Middle frontal gyrus (tissue), 1 donor: ENCODE measurements around the gene WFS1.

Source experiments
- DNase-seq: peaks from one replicate; pipeline ENCODE4 v3.0.0-alpha.2; 2015; ENCODE audit warnings: low spot score; ENCODE audit errors: extremely low spot score

The WFS1 gene

DNA sequence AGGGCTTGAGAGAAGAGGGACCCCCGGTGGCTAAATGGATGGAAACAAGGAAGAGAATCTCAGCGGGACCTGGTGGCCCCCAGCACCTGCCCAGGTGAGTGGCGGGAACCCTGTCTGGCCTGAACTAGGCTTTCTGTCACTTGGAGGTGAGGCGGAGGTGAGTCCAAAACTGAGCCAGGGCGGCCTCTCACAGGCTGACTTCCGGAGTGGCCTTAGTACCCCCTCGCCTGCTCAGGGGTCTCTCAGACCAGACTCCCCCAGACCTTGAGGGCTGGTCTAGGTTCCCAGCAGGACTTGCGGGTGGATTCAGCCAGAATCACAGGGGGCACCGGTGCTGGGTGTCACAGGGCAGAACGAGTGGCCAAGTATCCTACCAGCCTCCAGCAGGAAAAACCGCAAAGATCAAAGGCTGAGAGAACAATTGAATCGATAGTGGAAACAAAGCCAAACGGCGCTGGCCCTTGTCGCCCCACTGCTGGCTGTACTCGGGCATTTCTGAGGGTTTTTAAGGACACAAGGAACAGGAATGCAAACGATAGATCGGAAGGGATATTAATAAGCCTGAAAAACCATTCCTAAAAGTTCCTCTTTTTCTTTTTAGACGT lies 67.8 kb downstream of the WFS1 start:
- no peak for DNase-seq

DNA sequence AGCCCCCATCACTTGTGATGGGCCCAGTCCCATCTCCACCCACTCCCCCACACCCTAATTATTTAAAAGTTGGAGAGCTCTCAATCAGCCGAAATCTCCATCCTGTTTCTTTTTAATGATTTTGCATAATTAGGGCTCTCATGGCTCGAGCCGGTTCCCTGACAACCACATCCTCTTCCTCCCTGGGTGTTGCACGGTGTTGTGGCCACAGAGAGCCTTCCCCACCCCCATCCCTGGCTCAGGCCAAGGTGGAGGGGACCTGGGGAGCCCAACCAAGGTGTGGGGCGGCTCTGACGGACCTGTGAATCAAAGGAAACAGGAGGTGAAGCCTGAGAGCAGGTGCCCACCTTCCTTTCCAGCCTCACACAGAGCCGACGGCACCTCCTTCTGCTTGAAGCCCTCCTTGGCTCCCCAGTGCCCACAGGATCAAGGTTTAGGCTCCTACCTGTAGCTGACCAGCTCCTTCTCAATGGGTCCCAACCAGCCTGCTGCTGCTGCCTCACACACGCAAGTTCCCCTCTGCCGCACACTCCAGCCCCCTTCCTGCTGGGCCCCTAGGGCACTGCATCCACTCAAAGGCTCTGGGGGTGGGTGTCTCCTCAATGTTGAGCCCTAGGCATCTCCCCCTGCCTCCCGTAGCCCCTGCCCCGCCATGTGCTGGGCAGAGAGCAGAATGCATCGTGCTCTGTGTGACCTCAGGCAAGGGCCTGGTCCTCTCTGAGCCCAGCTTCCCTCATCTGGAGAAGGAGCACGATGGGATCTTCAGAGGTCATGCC lies 68.7 kb downstream of the WFS1 start:
- no peak for DNase-seq

DNA sequence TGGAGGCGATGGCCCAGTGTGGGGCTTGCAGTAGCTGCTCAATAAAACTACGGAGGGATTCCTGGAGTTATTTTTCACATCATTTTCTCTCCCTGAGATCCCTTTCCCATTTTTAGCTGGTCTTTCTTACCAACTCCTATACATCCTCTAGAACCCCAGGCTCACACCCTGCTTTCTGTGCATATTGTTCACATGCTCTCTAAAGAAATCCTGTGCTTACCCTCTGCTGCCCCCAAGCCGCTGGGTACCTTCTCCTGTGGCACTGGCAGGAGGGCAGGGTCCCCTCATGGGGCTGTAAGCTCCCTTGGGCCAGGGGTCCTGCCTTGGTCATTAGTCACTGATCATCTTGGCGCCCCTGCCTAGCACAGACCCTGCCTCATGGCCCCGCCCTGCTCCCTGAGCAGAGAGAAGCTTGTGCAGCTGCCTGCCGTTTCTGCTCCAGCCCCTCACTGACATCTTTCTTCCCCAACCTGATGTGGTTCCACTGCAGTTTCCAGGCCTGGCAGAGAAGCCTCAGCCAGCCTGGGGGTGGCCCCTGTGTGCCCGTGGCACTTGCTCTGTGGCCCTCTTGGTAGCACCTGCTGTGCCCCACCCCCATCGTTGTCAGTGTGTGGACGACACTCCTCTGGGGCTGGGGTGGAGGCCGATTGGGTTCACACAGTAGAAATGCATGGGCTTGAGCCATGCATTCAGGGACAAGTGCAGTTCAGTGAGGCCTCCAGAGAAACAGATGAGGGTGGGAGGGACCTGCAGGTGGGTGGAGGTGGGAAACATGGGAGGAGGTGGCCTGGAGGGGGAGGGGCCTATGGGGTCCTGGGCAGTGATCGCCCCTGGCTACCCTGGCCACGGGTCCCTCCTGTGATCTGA lies 69.5 kb downstream of the WFS1 start:
- no peak for DNase-seq

DNA sequence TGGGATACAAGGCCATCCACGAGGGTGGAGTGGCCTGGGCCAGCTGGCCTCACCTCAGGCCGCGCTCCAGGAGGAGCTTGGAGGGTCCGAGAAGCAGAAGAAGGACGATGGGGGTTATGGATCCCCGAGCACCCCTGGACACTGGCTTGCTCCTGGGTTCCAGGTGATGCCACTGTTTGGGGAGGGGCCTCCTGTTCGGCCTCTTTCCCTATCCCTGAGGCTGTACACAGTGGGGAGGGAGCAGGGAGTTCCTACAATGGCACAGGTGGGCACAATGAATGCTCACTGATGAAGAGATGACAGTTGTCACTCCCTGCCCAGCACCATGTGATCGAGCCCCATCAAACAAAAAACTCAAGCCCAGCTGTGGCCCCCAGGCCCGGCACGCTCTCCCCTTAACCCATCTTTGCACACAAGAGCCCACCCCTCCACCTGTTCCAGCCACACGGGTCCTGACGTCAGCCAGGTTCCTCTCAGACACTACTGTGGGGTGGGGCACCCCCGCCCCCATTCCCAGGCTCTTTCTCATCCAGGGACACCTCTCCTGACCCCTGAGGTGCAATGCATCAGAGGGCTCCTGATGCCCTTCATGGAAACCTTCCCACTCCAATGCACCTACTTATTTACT lies 70.3 kb downstream of the WFS1 start:
- no peak for DNase-seq

DNA sequence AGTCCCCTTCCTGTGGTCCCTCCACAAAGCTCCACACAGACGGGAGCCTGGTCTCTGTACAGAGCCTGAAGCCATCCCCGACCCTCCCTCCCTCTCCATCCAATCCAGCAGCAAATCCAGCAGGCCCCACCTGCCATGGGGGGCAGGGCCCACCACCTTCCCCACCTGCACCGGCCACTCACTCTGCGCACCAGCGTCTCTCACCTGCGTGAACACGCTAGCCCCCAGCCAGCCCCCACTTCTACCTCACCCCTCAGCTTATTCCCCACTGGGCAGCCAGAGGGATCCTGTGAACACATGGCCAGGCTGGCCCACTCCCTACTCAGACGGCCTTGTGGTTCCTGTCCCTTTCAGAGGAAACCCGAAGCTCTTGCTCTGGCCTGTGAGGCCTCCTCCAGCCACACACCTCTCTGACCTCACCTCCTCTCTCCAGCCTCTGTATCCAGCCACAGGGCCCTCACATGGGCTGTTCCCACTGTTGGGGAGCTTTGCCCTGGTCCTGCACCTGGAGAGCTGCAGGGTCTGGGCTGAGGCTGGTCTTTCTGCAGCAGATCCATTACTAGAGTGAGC lies 70.9 kb downstream of the WFS1 start:
- DNase-seq, result no peak

DNA sequence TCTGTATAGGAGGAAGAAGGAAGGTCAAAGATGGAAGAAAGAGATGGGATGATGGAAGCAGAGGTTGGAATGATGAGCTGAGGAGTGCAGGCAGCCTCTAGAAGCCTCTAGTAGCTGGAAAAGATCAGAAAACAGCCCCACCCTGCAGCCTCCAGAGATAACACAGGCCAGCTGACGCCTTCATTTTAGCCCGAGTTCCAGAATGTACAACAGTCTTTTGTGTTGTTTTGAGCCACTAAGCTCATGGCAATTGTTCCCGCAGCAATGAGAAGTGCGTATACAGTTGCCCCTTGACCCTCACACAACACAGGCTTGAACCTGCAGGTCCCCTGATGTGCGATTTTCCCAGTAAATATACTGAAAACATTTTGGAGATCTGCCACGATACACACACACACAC lies 72.0 kb downstream of the WFS1 start:
- DNase-seq, result no peak

DNA sequence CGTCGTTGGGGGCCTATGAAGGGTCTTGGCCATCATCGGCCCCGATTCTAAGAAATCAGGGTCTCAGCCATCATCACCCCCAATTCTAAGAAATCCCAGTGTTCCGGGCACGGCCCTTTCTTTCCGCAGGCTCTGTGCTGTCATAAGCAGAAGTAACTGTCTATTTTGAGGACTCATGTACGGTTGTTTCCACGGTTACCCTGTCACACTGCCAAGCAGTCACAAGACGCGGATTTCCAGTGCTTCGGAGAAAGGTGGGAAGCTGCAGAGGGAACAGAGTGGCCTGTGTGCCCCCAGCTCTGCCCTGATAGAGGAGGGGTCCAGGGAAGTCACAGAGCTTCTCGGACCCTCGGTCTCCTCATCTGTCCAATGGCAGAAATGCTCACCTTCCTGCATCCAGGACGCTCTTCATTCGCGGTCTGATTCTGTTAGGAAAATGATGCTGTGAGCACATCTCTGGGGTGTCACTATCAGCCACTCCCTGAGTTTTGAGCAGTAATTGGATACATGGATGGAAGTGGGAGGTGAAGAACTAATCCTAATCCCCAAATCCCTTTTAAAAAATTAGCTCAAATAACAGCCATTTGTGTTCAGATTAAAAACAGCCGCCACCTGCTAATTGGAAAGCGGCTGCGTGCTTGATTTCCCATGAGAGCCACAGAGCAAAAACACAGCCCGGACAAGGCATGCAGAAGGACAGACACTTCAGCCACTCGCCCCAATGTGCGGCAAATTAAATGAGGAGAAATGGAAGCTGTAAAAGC lies 73.1 kb downstream of the WFS1 start:
- DNase-seq, result no peak

DNA sequence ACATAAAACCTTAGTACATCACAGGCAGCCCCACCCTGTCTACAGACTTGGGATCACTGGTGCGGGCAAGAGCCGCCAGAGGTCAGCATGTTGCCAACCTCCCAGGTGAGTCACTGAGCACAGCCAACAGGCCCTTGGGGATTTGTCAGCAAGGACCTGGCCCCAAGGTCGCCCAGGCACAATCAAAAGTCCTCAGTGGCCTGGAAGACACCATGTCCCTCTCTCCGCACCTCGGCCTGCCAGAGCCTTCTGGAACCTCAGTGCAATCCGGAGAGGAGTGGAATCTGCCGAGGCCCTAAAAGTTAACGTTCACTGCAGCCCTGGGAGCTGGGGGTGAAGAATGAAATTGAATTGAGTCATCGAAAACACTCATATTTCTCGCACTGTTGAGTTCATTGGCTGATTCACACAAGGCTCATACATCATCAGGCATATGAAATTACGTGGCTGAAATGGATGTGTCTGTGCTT lies 74.3 kb downstream of the WFS1 start:
- DNase-seq, result no peak

DNA sequence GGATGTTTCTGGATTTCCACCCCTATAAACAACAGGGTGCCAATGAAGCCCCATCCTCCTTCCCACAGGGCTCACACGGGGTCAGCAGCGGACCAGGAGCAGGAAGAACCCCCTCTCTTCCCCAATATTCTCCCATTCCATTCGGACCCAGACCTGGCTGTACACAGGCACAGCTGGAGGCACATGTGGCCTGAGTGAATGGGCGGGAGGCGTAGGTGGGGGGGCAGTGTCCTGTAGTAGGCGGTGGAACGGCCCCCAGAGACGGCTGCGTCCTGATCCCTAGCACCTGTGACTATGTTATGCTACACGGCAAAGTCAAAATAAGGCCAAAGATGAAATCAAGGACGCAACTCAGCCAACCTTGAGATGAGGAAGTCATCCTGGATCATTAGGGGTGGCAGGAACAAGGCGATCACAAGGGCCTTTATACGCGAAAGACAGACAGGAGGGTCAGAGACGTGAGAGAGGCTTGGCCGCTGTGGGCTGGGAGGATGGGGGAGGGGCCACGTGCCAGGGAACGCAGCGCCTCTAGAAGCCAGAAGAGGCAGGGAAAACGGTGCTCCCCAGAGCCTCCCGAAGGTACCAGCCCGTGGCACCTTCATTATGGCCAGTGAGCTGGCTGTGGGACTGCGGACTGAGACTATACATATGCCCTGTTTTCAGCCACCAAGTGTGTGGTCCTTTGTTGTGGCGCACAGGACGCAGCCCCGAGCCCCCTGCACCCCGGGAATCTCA lies 75.6 kb downstream of the WFS1 start:
- no peak for DNase-seq

DNA sequence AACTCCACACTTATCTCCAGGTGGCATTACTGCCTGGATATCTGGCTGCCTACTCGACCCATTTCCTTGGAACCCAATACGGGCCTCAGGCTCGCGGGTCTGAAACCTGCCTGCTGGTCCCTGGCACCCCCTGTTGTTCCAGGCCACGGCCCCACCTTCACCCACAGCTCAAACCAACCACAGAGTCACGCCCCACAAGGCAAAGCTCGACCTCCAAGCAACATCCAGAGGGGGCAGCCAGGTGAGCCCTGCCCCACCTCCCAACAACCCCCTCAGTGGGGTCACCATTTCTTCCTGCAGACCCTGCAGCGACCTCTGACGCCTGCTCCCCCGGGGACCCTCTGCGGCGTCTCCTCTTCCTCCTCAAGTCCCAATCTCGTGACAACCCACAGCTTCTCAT lies 76.2 kb downstream of the WFS1 start:
- DNase-seq, result no peak

DNA sequence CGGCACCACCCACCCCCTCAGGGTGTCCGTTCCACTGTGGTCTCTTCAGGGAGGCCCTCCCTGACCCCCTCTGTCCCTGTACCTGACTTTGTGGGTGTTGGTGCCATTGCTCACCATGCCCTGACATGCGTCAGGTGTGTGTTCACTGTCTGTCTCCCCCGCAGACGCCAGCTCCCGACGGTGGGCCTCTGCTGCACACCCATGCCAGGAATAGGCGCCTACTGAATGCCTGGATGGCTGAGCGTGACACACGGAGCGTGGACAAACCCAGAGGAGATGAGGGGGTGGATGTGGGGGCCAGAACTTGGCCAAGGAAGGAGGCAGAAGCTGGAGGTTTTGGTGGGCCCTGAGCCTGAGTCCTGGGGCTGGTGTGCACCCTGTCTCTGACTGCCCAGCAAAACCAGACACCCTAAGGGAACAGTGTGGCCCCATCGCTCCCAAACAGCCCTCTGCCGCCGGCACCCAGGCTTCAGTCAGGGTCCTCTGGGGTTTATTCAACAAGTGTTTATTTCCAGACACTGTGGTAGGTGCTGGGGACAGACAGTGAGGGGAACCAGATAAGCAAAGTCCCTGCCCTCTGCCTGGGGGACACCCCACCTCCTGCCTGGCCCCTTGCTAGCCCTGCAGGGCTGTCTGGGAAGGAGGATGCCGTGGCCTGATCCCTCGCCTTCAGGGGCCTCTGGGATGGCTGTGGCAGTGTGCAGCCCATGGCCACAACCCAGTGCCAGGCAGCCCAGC lies 76.9 kb downstream of the WFS1 start:
- DNase-seq, result no peak

DNA sequence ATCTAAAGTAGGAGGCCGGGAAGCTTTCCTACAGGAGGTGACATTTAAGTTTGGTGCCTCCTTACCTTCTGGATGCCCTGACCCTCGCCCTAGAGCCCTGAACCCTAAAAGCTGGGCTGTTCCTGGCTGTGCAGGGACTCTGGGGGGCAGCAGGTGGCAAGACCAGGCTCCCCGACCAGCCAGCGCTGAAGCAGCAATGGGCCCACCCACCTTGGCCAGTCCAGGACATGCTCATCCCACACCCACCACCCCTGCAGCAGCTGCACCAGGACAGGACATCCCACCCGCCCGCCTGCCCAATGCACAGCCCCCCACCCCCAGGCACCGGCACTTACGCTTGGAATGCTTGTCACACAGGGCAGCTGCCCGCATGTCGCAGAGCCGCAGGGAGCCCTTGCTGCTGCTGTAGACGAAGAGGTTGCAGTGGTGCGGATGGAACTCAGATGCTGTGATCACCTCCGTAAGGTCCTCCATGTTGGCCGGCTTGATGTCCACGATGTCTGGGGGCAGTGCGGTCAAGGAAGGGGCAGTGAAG lies 77.9 kb downstream of the WFS1 start:
- DNase-seq, result no peak

DNA sequence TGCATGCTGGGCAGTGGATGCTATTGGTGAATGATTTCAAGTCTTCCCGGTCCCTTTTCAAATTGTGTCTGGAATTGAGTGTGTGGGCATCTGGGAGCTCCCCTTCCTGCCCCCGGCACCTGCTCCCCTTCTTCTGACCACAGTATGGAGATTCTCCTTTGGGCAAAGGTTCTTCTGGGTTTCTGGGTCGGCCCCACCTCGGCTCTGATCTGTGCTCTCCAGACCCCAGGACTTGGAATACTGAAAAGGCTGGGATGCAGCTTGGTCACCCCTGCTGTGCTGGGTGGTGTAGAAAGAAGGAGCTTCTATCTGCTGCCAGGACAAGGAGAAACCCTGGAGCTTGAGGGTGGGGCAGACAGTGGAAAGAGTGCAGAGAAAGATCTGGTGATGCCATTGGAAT lies 78.8 kb downstream of the WFS1 start:
- no peak for DNase-seq

DNA sequence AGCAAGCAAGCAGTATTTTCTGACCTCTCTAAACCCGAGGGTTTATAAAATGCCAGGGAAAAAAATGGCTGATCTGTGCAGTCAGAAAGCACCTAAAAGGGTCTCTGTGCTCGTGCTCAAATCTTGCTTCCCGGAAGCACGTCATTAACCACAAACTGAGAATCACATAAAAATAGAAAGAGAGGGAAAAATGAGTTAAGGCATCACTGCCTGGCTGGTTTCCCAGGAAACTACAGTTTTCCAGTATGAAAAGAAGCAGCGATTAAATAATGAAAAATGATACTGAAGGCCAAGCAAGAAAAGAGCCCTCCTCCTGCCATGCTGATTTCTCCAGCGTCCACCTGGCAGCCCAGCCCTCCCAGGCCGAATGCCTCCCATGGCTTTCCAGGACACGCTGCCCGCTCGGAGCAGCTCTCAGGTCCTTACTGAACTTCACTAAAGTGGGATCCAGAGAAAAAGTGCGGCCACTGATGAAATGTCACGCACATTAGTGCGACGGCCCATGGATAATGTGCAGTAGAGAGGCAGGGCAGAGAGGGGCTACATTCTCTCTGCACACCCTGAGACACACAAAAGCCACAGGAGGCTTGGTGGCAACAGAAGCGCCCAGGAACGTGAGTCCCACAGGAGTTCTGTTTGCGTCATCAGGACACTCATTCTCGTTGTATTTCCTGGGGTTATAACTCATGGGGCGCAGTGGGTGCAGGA lies 80.4 kb downstream of the WFS1 start:
- no peak for DNase-seq

DNA sequence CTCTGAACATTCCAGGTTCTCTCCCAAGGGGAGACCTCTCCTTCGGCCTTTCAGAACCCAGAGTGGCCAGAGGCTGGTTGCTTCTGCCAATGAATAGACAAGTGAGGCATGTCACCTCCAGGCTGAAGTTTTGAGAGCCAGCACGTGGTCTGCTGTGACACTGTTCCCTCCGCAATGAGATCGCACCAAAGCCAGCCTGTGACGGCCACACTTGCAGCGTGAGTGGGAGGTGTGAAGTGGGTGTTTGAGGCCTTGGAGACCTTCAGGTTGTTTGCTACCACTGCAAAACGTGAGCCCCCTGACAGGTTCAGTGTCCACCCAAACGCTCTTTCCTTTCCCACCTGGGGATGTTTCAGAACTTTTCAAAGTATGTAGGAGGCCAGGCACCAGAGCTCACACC lies 81.0 kb downstream of the WFS1 start:
- no peak for DNase-seq

DNA sequence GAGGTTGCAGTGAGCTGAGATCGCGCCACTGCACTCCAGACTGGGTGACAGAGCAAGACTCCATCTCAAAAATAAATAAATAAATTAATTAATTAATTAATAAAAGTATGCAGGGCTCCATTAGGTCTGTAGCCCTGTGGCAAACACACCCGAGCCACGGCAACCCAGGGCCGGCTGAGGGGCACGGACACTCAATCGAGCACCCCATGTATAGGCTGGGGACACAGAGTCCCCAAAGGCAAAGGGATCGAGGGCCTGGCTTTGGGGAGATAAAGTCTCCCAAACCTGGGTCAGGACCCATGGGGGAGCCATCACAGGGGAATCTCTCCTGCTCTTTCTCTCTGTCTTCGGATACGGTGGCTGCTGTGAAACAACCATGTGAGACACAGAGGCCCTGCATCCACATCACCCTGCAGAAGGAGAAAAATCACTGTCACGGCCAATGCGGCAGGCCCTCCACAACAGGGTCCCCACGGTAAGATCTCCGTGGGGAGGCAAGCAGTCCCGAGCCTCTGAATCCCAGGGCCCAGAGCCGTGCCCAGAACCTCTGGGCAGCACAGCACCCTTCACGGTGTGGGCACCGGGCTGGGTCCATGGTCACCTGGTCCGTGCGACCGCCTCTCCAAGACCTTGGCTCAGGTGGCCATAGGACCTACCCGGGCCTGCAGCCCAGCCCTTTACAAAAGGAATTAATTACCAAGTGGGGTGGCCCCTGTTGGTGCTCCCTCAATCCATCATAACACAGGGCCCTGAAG lies 81.8 kb downstream of the WFS1 start:
- no peak for DNase-seq

DNA sequence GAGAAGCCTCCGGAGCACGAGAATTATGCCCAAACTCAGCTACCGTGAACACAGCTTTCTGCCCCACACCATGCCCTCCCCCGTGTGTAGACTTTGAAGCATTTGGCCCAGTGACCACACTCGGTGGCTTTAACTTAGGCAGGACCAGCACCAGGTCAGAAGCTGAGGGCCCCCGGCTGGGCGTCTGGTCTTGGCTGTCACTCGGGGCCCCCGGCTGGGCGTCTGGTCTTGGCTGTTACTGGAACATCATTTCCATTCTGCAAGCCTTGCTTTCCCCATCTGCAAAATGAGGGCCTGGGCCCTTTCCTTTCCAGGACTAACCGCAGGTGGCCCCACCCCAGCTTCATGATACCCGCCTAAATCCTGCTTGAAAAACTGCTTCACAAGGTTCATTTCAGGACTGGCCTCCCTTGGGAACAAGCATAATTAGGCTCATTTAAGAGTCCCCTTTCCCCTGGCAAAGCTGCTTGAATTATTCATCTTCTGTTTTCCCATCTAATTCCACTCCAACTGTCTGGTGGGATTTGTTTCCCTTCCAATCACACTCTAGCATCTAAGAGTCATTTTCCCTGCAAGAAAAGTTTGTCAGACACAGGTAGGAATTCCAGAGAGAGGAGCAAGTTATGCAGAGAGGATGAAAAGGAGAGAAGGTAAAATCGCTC lies 82.5 kb downstream of the WFS1 start:
- DNase-seq, result no peak
